RWPE2 (cell line): ENCODE data around the gene COX6A2.

Experiments
- ATAC-seq: fragments of 200-7000 bp; cut with Tn5 transposase; 3 replicates; pipeline ENCODE4 v1.9.1; 2021; ENCODE audit warnings: low read depth
- DNase-seq: peaks from one replicate; pipeline ENCODE4 v3.0.0-alpha.2; 2020; ENCODE audit warnings: low spot score
- H3K27ac ChIP-seq: fragments of 450-650 bp; 2 replicates; pipeline ENCODE4 v1.5.1; 2017; ENCODE audit warnings: mild to moderate bottlenecking; ENCODE audit not compliant: poor library complexity, severe bottlenecking
- H3K27me3 ChIP-seq: fragments of 250-450 bp; sonication (Bioruptor Pico); 2 replicates; pipeline ENCODE4 v1.5.1; 2021; ENCODE audit warnings: mild to moderate bottlenecking, moderate library complexity; ENCODE audit not compliant: insufficient read depth, poor library complexity, severe bottlenecking
- H3K36me3 ChIP-seq: fragments of 250-450 bp; sonication (Bioruptor Pico); 2 replicates; pipeline ENCODE4 v1.5.1; 2020; ENCODE audit warnings: low read depth, mild to moderate bottlenecking, moderate library complexity
- H3K4me1 ChIP-seq: fragments of 250-450 bp; sonication (Bioruptor Pico); 2 replicates; pipeline ENCODE4 v1.5.1; 2021; ENCODE audit warnings: mild to moderate bottlenecking, moderate library complexity; ENCODE audit not compliant: insufficient read depth, poor library complexity, severe bottlenecking
- H3K4me3 ChIP-seq: fragments of 250-450 bp; sonication (Bioruptor Pico); 2 replicates; pipeline ENCODE4 v1.5.1; 2021; ENCODE audit warnings: mild to moderate bottlenecking, moderate library complexity; ENCODE audit not compliant: severe bottlenecking
- H3K9me3 ChIP-seq: fragments of 250-450 bp; sonication (Bioruptor Pico); 2 replicates; pipeline ENCODE4 v1.5.1; 2021; ENCODE audit warnings: mild to moderate bottlenecking, moderate library complexity; ENCODE audit not compliant: severe bottlenecking
- CTCF ChIP-seq: fragments of 450-650 bp; IDR thresholded peaks from one replicate; pipeline ENCODE4 v1.5.1; 2017; ENCODE audit warnings: mild to moderate bottlenecking, moderate library complexity; ENCODE audit not compliant: poor library complexity, severe bottlenecking

The COX6A2 gene

GRCh38 chr16:31474773-31475738 is 46.9 kb upstream of the COX6A2 start:
- peaks cover 47% of the 10 kb centered on the region for H3K36me3 ChIP-seq
- DNase-seq (no peak), ATAC-seq (no peak)
- no peak for TF ChIP-seq CTCF
- H3K9me3 ChIP-seq = no peaks in the 10 kb centered on the region
- no peaks in the 10 kb centered on the region for H3K27me3 ChIP-seq
- no peak overlapping the region for H3K4me3 ChIP-seq
- H3K27ac ChIP-seq = no peak overlapping the region
- H3K4me1 ChIP-seq = peaks cover 9% of the 10 kb centered on the region

GRCh38 chr16:31474173-31474714 is 46.1 kb upstream of the COX6A2 start:
- Histone ChIP-seq H3K36me3 (peaks cover 47% of the 10 kb centered on the region), H3K4me1 (peaks cover 9% of the 10 kb centered on the region), H3K9me3 (no peaks in the 10 kb centered on the region), H3K4me3 (no peak overlapping the region), H3K27ac (no peak overlapping the region), H3K27me3 (no peaks in the 10 kb centered on the region)
- no peak for DNase-seq
- TF ChIP-seq CTCF = no peak
- ATAC-seq = no peak

GRCh38 chr16:31473264-31473984 is 45.3 kb upstream of the COX6A2 start:
- no peak overlapping the region for H3K4me3 ChIP-seq
- no peak for TF ChIP-seq CTCF
- H3K36me3 ChIP-seq = peaks cover 47% of the 10 kb centered on the region
- peak overlapping the region; percentile 92 for H3K27ac ChIP-seq
- DNase-seq = no peak
- no peaks in the 10 kb centered on the region for H3K27me3 ChIP-seq
- peaks cover 9% of the 10 kb centered on the region for H3K4me1 ChIP-seq
- H3K9me3 ChIP-seq = no peaks in the 10 kb centered on the region
- no peak for ATAC-seq

- Histone ChIP-seq H3K36me3 (peaks cover 41% of the 10 kb centered on the region), H3K27ac (peak overlapping the region; percentile 92), H3K4me1 (peaks cover 9% of the 10 kb centered on the region), H3K4me3 (peak overlapping the region; percentile 58), H3K9me3 (no peaks in the 10 kb centered on the region), H3K27me3 (no peaks in the 10 kb centered on the region)
- DNase-seq (peak; percentile 93), ATAC-seq (peak; percentile 89)
- TF ChIP-seq CTCF = peak; percentile 89
These were observed 44.6 kb upstream of the COX6A2 start for GRCh38 chr16:31472709-31473203.
